AG04449 (cell line): ENCODE data around the gene TEKT1.
"Not testable (repeated sequence)": the region's sequence is repeated elsewhere in the genome, so short reads cannot be mapped to it uniquely, and the experiment has no call there.

Source experiments
- CTCF ChIA-PET: fragments of 350-600 bp; formaldehyde crosslinking; extraction: SDS; loops from one replicate; lab custom pipeline; 2021; ENCODE audit warnings: antibody characterized with exemption; lab: Yijun Ruan, JAX
- POLR2A ChIA-PET: fragments of 400-600, 350-600 bp; formaldehyde crosslinking; extraction: SDS; loops from one replicate; lab custom pipeline; 2020; ENCODE audit warnings: antibody characterized with exemption, inconsistent platforms; lab: Yijun Ruan, JAX
- DNase-seq: peaks from one replicate; pipeline ENCODE4 v3.0.0-alpha.2; 2010; ENCODE audit warnings: low read depth, low spot score
- H3K4me3 ChIP-seq: 2 replicates; pipeline ENCODE4 v1.5.1; 2011; ENCODE audit warnings: low read depth, mild to moderate bottlenecking, control low read depth, low read length
- CTCF ChIP-seq: IDR thresholded peaks from one replicate; pipeline ENCODE4 v1.5.1; 2011; ENCODE audit warnings: mild to moderate bottlenecking, moderate library complexity, low read length, control low read depth, inconsistent platforms; ENCODE audit not compliant: insufficient read depth; ENCODE audit errors: missing control alignments

TEKT1 gene

GRCh38 chr17:6843241-6843880 lies 11.8 kb upstream of the TEKT1 start:
- no peak for DNase-seq
- no peak overlapping the region for H3K4me3 ChIP-seq
- TF ChIP-seq CTCF = peak; percentile 26
- ChIA-PET POLR2A (no interaction called here), CTCF (interaction anchor here (0.6 to 3.1 kb wide), 52 partner anchors 8 to 334 kb away, joined by 3 to 55 read pairs (median 5); partner anchors contain the start of genes ALOX12, RNASEK and TEKT1)

GRCh38 chr17:6841769-6842168 lies 10.2 kb upstream of the TEKT1 start:
- POLR2A ChIA-PET, DNase-seq, H3K4me3 ChIP-seq: not testable (repeated sequence)
- CTCF ChIA-PET = interaction anchor here (0.8 to 3.1 kb wide), 11 partner anchors 11 to 179 kb away, joined by 3 to 55 read pairs (median 5); no protein-coding TSS in a partner anchor

- no peak for TF ChIP-seq CTCF
- ChIA-PET POLR2A (no interaction called here), CTCF (interaction anchor here (4.0 kb wide), 1 partner anchor 13 kb away, joined by 27 read pairs; no protein-coding TSS in a partner anchor)
- H3K4me3 ChIP-seq = no peak overlapping the region
- no peak for DNase-seq
Measured at GRCh38 chr17:6830383-6830986, 1.0 kb downstream of the TEKT1 start.

- CTCF ChIA-PET = interaction anchor here (0.8 to 2.3 kb wide), 2 partner anchors 20 to 36 kb away, joined by 3 to 9 read pairs; no protein-coding TSS in a partner anchor
- no peak overlapping the region for H3K4me3 ChIP-seq
- DNase-seq = no peak
- TF ChIP-seq CTCF = no peak
- POLR2A ChIA-PET = no interaction called here
Measured at GRCh38 chr17:6823011-6823442, 8.5 kb downstream of the TEKT1 start.

GRCh38 chr17:6818938-6819337 lies 12.6 kb downstream of the TEKT1 start:
- no peak for DNase-seq
- no peak overlapping the region for H3K4me3 ChIP-seq
- POLR2A ChIA-PET = no interaction called here
- CTCF ChIA-PET = no interaction called here
- TF ChIP-seq CTCF = no peak

- DNase-seq, CTCF ChIA-PET, POLR2A ChIA-PET, H3K4me3 ChIP-seq: not testable (repeated sequence)
Measured at GRCh38 chr17:6816368-6816767, 15.2 kb downstream of the TEKT1 start.

- no peak for TF ChIP-seq CTCF
- H3K4me3 ChIP-seq = no peak overlapping the region
- ChIA-PET POLR2A (no interaction called here), CTCF (no interaction called here)
- no peak for DNase-seq
Measured at GRCh38 chr17:6815775-6816174, 15.8 kb downstream of the TEKT1 start.
